ENCODE data around the gene SNN. TPM values are rescaled to one million over a fixed set of nuclear protein-coding genes. Genes with fewer than 3 reads are reported as not detected.
A peak's percentile ranks its signal among the peaks of the same experiment; 100 is the strongest.

SNN gene
- total RNA-seq, 4 donors from 2014 or later, result 4.1 to 30.1 (median 23.0) TPM

DNA sequence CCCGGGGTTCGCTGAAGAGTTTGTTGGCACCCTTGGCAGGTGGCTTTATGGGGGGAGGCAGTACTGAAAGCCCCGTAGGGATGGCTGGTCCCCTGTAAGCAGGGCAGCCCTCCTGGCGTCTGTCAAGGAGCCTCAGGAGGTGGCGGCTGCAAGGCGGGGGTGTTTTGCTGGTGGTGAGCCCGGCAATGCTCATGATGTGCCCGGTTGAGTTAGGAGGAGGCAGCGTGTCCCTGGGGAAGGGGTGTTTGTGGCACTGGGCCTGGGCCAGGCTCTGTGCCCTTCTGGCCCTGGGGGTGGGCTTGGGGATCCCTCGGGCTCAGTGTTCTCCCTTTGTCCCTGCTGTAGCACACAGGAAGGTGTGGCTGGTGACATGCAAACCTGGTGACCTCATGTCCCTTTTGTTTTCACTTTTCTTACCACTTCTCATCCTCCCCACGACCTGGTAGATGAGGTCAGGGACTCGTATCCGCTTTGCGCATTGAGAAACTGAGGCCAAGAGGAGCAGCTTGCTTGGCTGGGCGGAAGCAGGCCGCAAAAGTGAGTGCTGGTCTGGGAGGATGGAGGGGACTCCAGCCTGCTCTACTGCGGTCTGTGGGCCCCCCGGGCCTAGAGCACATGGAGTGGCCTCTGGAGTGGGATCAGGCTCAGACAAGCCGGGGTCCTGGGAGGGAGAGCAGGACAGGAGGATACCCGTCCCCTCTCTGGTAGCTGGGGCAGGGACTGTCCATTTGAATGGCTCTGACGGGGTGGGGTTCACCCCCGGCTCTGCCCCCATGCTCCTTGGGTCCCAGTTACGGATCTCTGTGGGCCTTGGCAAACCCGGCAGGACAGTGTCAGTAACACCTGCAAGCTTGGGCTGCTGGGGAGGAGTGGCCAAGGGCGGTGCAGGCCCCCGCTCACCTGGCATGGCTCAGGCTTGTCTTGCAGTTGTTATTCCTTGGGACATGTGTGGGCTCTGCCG lies 2.2 kb downstream of the SNN start:
- H3K27ac ChIP-seq, result peak overlapping the region; percentile 73 to 88
- no peaks in the 10 kb centered on the region for H3K9me3 ChIP-seq
- no peak for TF ChIP-seq POLR2A (IDR thresholded peaks at IDR 0.05)
- TF ChIP-seq, protein P1, sequence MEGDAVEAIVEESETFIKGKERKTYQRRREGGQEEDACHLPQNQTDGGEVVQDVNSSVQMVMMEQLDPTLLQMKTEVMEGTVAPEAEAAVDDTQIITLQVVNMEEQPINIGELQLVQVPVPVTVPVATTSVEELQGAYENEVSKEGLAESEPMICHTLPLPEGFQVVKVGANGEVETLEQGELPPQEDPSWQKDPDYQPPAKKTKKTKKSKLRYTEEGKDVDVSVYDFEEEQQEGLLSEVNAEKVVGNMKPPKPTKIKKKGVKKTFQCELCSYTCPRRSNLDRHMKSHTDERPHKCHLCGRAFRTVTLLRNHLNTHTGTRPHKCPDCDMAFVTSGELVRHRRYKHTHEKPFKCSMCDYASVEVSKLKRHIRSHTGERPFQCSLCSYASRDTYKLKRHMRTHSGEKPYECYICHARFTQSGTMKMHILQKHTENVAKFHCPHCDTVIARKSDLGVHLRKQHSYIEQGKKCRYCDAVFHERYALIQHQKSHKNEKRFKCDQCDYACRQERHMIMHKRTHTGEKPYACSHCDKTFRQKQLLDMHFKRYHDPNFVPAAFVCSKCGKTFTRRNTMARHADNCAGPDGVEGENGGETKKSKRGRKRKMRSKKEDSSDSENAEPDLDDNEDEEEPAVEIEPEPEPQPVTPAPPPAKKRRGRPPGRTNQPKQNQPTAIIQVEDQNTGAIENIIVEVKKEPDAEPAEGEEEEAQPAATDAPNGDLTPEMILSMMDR (IDR thresholded peaks at IDR 0.05), result no peak
- H3K4me3 ChIP-seq, result peak overlapping the region in 1 of 2 donors; percentile 67
- H3K27me3 ChIP-seq, result no peaks in the 10 kb centered on the region
- intact Hi-C loops (cut with DNase I; ENCODE audit: low total_unique reads), result no loop called here
- peaks cover 0 to 6% of the 10 kb centered on the region in 2 donors for H3K4me1 ChIP-seq
- no peaks in the 10 kb centered on the region for H3K36me3 ChIP-seq
- peak in 1 of 2 donors; percentile 43 for DNase-seq

DNA sequence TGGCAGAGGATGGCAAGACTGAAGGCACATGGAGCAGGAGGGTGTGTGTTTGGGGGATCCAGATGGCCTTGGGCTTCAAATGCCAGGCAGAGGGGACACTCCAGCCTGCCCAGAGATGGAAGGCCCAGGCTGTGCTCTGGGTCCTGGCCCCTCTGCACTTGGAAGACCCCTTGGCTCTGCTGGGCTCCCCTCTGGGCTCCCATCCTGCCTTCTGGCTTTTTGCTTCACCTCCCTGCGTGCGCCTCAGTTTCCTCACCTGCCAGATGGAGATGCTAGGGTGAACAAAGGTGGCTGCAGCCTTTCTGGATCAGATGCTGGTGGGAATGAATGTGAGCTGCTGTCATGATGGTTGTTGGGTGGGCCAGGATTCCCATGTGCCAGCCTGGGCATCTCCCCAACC lies 3.0 kb downstream of the SNN start:
- intact Hi-C loops (cut with DNase I; ENCODE audit: low total_unique reads), result no loop called here

DNA sequence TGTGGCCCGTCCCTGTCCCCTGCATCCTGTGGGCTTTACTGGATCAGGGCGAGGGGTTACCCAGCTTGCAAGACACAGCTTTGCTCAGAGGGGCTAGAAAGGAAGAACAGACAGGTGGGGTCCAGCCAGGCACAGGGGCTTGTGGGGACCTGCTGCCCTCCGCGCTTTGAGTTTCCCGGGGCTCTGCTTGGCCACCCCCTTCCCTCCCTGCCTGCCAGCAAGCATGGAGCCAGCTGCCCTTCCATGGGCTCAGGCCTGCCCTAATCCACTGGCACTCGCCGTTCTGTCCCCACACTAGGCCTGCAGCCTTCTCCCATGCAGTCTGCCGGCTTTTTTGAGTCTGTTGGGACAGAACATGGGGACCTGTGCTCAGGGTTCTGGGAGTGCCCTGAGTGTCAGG lies 3.4 kb downstream of the SNN start:
- H3K4me3 ChIP-seq, result no peak overlapping the region
- no peaks in the 10 kb centered on the region for H3K36me3 ChIP-seq
- H3K27me3 ChIP-seq, result no peaks in the 10 kb centered on the region
- H3K9me3 ChIP-seq, result no peaks in the 10 kb centered on the region
- peak overlapping the region in 1 of 2 donors; percentile 14 for H3K27ac ChIP-seq
- TF ChIP-seq, protein P1 (IDR thresholded peaks at IDR 0.05), result no peak
- no peak for TF ChIP-seq POLR2A (IDR thresholded peaks at IDR 0.05)
- peaks cover 0 to 6% of the 10 kb centered on the region in 2 donors for H3K4me1 ChIP-seq
- no peak for DNase-seq
- intact Hi-C loops (cut with DNase I; ENCODE audit: low total_unique reads), result no loop called here

More for the DNA sequence above, 3.0 kb downstream of the SNN start:
- H3K9me3 ChIP-seq, result no peaks in the 10 kb centered on the region
- H3K4me3 ChIP-seq, result no peak overlapping the region
- TF ChIP-seq POLR2A (IDR thresholded peaks at IDR 0.05), result no peak
- TF ChIP-seq, protein P1 (IDR thresholded peaks at IDR 0.05), result no peak
- H3K4me1 ChIP-seq, result peaks cover 0 to 6% of the 10 kb centered on the region in 2 donors
- H3K27ac ChIP-seq, result peak overlapping the region; percentile 73 to 88
- H3K27me3 ChIP-seq, result no peaks in the 10 kb centered on the region
- H3K36me3 ChIP-seq, result no peaks in the 10 kb centered on the region
- no peak for DNase-seq

DNA sequence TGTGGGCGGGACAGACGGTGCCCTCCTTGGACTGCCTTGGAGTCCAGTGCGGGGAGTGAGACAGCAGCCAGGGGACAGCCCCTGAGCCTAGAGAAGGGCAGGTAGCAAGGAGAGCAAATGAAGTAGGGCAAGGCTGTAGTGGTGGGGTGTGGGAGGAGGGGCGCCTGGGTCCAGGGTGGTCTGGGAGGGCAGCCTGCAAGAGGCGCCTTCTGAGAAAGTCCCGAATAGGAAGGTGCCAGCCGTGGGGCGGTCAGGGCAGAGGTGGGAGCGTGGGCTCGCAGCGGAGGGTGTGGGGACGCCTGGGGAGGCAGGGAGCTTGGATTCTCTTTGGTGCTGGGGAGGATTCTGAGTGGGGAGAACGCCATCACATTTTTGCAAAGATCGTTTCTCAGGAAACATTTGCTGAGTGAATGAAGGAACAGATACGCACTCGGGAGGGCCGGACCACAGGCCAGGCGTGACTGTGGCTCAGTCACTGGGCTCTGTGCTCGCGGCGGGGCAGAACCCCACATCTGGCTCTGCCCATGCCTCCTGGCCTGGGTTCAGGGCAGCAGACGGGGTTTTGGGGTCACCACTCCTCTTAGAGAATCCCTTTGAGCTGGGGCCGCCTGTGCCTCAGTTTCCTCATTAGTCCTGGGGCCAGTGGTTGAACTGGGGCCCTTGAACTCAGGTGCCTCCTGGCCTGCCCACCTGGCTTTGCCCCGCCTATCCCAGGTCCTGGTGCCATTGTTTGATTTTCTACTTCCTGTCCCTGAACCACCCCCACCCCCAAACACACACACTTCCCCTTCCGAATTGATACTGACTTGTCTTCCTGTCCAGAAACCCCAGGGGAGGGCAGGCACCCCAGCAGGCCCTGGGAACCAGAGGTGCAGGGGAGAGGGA lies 4.2 kb downstream of the SNN start:
- Histone ChIP-seq H3K27ac (peak overlapping the region; percentile 25 to 59), H3K4me1 (peaks cover 0 to 6% of the 10 kb centered on the region in 2 donors), H3K27me3 (no peaks in the 10 kb centered on the region), H3K4me3 (no peak overlapping the region), H3K9me3 (no peaks in the 10 kb centered on the region), H3K36me3 (no peaks in the 10 kb centered on the region)
- intact Hi-C loops (cut with DNase I; ENCODE audit: low total_unique reads), result no loop called here
- TF ChIP-seq, protein P1 (IDR thresholded peaks at IDR 0.05), result no peak
- TF ChIP-seq POLR2A (IDR thresholded peaks at IDR 0.05), result no peak
- DNase-seq, result no peak

Measured in uterus (tissue), 4 donors.